Gastrocnemius medialis (tissue), 4 donors: Measurements from ENCODE around the gene CD72. TPM values are rescaled to one million over a fixed set of nuclear protein-coding genes. Genes with fewer than 3 reads are reported as not detected.

Experiments
- ATAC-seq, 2 donors: fragments of 150-250 bp; one replicate each; pipeline ENCODE4 v1.9.1; 2016
- DNase-seq, 2 donors: peaks; one replicate each; pipeline ENCODE4 v3.0.0-alpha.2; 2019
- H3K27ac ChIP-seq, 4 donors: fragments of 200-600 bp; sonication (generic); 1 replicate in 1 of 4; 2 replicates in 3 of 4; pipeline ENCODE4 v1.5.1; 2016 to 2018; ENCODE audit warnings: mild to moderate bottlenecking in 2 of 4, moderate library complexity in 1 of 4
- H3K27me3 ChIP-seq, 3 donors: fragments of 200-600 bp; sonication (generic) in 2 of 3; 1 replicate in 1 of 3; 2 replicates in 2 of 3; pipeline versions ENCODE4 v1.5.1 to v1.6.0; 2016 to 2019; ENCODE audit warnings: mild to moderate bottlenecking in 1 of 3, moderate library complexity in 1 of 3
- H3K36me3 ChIP-seq, 2 donors: fragments of 200-600 bp; sonication (generic) in 1 of 2; one replicate each; pipeline ENCODE4 v1.5.1; 2017 to 2018
- H3K4me1 ChIP-seq, 2 donors: fragments of 200-600 bp; sonication (generic) in 1 of 2; one replicate each; pipeline ENCODE4 v1.5.1; 2016 to 2017; ENCODE audit warnings: mild to moderate bottlenecking in 2 of 2
- H3K4me3 ChIP-seq, 4 donors: fragments of 200-600 bp; sonication (generic) in 3 of 4; 1 replicate in 1 of 4; 2 replicates in 3 of 4; pipeline ENCODE4 v1.5.1; 2016 to 2019; ENCODE audit warnings: mild to moderate bottlenecking in 2 of 4
- H3K9me3 ChIP-seq, 3 donors: fragments of 200-600 bp; sonication (generic) in 2 of 3; 1 replicate in 1 of 3; 2 replicates in 2 of 3; pipeline ENCODE4 v1.5.1; 2016 to 2019
- CTCF ChIP-seq, 5 experiments: fragments of 450-650 bp in 3 of 5; fragments of 200-600 bp in 2 of 5; sonication (generic) in 2 of 5; IDR thresholded peaks in 4 of 5; conservative IDR thresholded peaks in 1 of 5; 1 replicate in 4 of 5; 2 replicates in 1 of 5; pipeline ENCODE4 v1.5.1; 2016 to 2019; ENCODE audit warnings: antibody characterized with exemption in 5 of 5, mild to moderate bottlenecking in 3 of 5, moderate library complexity in 3 of 5
- POLR2A ChIP-seq, 2 donors: fragments of 450-650 bp; IDR thresholded peaks; one replicate each; pipeline ENCODE4 v1.6.1; 2017; ENCODE audit warnings: antibody characterized with exemption in 2 of 2, mild to moderate bottlenecking in 2 of 2, moderate library complexity in 2 of 2
- in situ Hi-C, 4 donors: fragments of 200-750 bp; cut with MboI; loops; one replicate each; pipeline versions ENCODE4 v1.15.0 to v1.8.0; 2017; ENCODE audit warnings: low sequenced_read_pairs in 4 of 4
- intact Hi-C: fragments of 100-400 bp; cut with DNase I; formaldehyde crosslinking; loops from one replicate; pipeline ENCODE4 v1.15.1; 2023; ENCODE audit warnings: low total_unique reads
- total RNA-seq, 4 donors: library from RNA; depleted of rRNA; stranded (reverse); fragments of >200 nt; gene quantifications; one replicate each; pipeline versions ENCODE4 v1.1.0 to v1.2.3, GENCODE V29; 2016

CD72 gene
- total RNA-seq, 4 donors from 2014 or later = 0.40 to 18.3 (median 0.68) TPM

DNA sequence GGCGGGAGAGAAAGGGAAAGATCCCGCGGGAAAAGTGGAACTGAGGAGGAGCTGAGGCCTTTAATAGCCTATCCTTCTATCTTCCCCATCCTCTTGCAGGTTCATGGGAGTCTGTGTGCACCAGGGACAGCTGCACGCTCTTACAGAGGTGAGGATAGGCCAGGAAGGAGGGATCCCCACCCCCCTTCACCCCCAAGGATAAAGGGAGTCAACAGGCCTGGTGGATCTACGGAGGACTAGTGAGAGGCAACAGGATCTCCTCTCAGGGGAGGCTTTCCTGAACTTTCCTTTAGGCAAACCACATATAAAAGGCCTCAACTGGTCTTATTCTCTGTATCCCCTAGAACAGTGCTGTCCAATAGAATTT, 12.1 kb downstream of the CD72 start:
- DNase-seq = no peak
- TF ChIP-seq CTCF (IDR thresholded peaks at IDR 0.05 in 4 of 5, conservative IDR thresholded peaks at IDR 0.05 in 1 of 5) = no peak
- TF ChIP-seq POLR2A (IDR thresholded peaks at IDR 0.05) = no peak
- Histone ChIP-seq H3K4me3 (peak overlapping the region; percentile 70 to 84 (median 76)), H3K9me3 (no peaks in the 10 kb centered on the region), H3K36me3 (peaks cover 0 to 9% of the 10 kb centered on the region in 2 donors), H3K4me1 (peaks cover 32 to 36% of the 10 kb centered on the region in 2 donors), H3K27me3 (no peaks in the 10 kb centered on the region), H3K27ac (peak overlapping the region; percentile 93 to 99 (median 99))
- in situ Hi-C loops = no loop called here
- no peak for ATAC-seq
- intact Hi-C loops = no loop called here

DNA sequence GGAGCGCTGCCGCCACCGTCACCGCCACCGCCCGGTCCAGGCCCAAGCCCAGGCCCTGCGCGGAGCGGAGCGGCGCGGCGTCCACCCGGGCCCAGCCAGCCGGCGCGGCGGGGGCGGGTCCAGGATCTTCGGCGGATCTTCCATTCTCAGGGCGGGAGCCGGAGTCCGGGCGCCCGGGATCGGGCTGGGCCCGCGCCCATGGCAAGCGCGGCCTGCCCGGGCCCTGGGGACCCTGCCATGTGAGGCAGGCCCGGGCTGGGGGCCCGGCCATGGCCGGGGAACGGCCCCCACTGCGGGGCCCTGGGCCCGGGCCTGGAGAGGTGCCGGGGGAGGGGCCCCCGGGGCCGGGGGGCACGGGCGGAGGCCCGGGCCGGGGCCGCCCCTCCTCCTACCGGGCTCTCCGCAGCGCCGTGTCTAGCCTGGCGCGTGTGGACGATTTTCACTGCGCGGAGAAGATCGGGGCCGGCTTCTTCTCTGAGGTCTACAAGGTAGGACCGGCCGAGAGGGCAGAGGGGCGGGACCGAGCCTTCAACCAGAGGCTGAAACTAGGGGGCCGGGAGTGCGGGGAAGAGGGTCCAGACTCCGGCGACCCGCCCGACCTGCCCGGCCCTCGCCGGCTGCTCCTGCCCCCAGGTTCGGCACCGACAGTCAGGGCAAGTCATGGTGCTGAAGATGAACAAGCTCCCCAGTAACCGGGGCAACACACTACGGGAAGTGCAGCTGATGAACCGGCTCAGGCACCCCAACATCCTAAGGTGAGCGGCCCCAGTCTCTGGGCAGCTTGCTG, 12.7 kb downstream of the CD72 start:
- no peaks in the 10 kb centered on the region for H3K27me3 ChIP-seq
- H3K27ac ChIP-seq = peak overlapping the region; percentile 93 to 99 (median 99)
- ATAC-seq (peak; percentile 3 to 4), DNase-seq (peak in 1 of 2 donors; percentile 33)
- in situ Hi-C loops = no loop called here
- intact Hi-C loops = loop anchor here (2.0 kb wide), 3 partner anchors 51 to 489 kb away; partner anchors contain the start of genes CREB3 and TLN1
- no peak for TF ChIP-seq CTCF (IDR thresholded peaks at IDR 0.05 in 4 of 5, conservative IDR thresholded peaks at IDR 0.05 in 1 of 5)
- TF ChIP-seq POLR2A (IDR thresholded peaks at IDR 0.05) = peak in 1 of 2 donors; percentile 13
- H3K9me3 ChIP-seq = no peaks in the 10 kb centered on the region
- H3K36me3 ChIP-seq = peaks cover 0 to 9% of the 10 kb centered on the region in 2 donors
- H3K4me1 ChIP-seq = peaks cover 36 to 37% of the 10 kb centered on the region in 2 donors
- peak overlapping the region; percentile 70 to 84 (median 76) for H3K4me3 ChIP-seq

GRCh38 chr9:35604578-35605350, 13.4 kb downstream of the CD72 start, which contains the start of gene TESK1:
TSS of gene TESK1 (plus strand) at chr9:35605262. CDS start at chr9:35605620, 358 bp downstream.
- H3K9me3 ChIP-seq = no peaks in the 10 kb centered on the region
- H3K36me3 ChIP-seq = peaks cover 0 to 9% of the 10 kb centered on the region in 2 donors
- in situ Hi-C loops (no loop called here), intact Hi-C loops (loop anchor here (1.0 to 5.0 kb wide), 8 partner anchors 39 to 532 kb away; partner anchors contain the start of genes CREB3, SPAG8, TLN1 and VCP)
- no peaks in the 10 kb centered on the region for H3K27me3 ChIP-seq
- TF ChIP-seq POLR2A (IDR thresholded peaks at IDR 0.05) (no peak), CTCF (IDR thresholded peaks at IDR 0.05 in 4 of 5, conservative IDR thresholded peaks at IDR 0.05 in 1 of 5) (no peak)
- peak within 1 kb of the TSS; percentile 93 to 99 (median 99) for H3K27ac ChIP-seq
- peaks cover 40 to 42% of the 10 kb centered on the region in 2 donors for H3K4me1 ChIP-seq
- DNase-seq (peak; percentile 61 to 76), ATAC-seq (peak; percentile 34 to 39)
- peak within 1 kb of the TSS; percentile 70 to 84 (median 76) for H3K4me3 ChIP-seq

DNA sequence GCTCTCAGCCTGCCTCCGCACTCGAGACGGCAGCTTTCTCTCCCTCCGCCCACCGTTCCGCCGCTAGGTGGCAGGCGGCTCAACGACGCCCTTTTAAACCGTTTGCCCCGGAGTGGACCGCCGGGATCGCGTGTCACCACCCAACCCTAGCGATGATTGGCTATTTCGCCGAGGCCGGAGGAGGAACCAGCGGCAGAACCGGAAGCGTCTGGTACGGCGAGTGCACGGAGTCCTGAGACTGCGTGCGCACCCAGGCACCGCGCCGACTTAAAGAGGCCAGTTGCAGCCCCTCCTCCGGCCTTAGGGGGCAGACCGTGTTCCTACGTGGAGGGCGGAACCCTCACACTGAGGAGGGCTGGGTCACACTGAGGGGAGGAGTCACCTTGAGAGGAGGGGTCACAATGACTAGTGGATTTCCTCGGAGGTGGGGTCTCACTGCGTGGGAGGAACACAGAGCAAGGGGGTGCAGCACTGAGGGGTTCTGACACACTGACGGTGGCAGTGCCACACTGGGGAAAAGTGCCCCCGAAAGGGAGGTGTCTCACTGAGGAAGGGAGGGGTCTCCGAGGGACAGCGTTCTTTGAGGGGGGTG, 14.1 kb downstream of the CD72 start:
- peaks cover 33 to 41% of the 10 kb centered on the region in 2 donors for H3K4me1 ChIP-seq
- H3K27me3 ChIP-seq = no peaks in the 10 kb centered on the region
- peak; percentile 82 to 83 for ATAC-seq
- in situ Hi-C loops = no loop called here
- H3K4me3 ChIP-seq = peak overlapping the region; percentile 64 to 80 (median 74)
- peaks cover 0 to 9% of the 10 kb centered on the region in 2 donors for H3K36me3 ChIP-seq
- no peaks in the 10 kb centered on the region for H3K9me3 ChIP-seq
- peak; percentile 96 to 100 (median 98) for TF ChIP-seq CTCF (IDR thresholded peaks at IDR 0.05 in 4 of 5, conservative IDR thresholded peaks at IDR 0.05 in 1 of 5)
- TF ChIP-seq POLR2A (IDR thresholded peaks at IDR 0.05) = peak; percentile 85 to 91
- intact Hi-C loops = loop anchor here (1.0 to 5.0 kb wide), 8 partner anchors 39 to 532 kb away; partner anchors contain the start of genes CREB3, SPAG8, TLN1 and VCP
- DNase-seq = peak; percentile 100
- peak overlapping the region; percentile 93 to 99 (median 99) for H3K27ac ChIP-seq
